OCI-M1 (cell line): ENCODE measurements around the gene ARHGAP4.
A peak's percentile ranks its signal among the peaks of the same experiment; 100 is the strongest.

Source experiments
- DNase-seq: peaks from one replicate; lab custom pipeline; 2025; lab: John Stamatoyannopoulos, UW

ARHGAP4 gene

DNA sequence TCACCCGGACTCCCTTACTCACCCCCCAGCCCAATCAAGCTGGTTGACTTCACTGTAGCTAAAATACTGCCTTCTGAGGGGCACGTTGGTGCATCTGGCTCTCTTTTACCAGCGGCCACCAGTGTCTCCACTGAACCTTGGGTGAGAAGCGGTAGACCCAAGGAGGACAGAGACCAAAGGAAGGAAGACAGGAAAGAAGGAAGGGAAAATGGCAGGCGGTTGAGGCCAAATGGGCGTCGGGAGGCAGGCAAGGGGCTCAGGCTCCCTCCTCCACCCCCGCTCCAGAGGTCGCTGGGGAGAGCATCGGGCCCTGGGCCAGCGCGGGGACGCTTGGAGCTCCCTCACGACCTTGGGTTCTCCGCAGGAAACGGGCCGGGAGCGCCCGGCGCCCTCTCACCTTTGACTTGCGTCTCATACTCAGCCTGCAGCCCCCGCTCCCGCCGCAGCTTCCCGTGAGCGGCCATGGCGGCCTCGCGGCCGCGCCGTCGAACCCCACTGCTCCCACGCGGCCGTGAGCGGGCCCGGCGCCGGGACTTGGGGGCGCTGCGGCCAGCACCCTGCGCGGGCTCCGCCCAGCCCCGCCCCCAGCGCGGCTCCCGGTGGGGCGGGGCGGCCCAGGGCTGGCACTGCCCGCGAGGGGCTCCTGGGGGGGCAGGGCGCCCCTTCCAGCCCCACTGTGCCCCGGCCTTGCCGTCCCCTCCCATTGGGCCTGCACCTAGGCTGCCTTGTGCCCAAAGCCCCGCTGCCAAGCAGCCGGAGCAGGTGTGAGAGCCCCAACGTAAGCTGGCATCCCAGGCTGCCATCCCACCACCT, at the start of gene ARHGAP4:
TSS of gene ARHGAP4 (minus strand) at position 526 of the 813 bp plus-strand sequence. CDS start at position 464, 62 bp downstream.
- peak; percentile 77 for DNase-seq

DNA sequence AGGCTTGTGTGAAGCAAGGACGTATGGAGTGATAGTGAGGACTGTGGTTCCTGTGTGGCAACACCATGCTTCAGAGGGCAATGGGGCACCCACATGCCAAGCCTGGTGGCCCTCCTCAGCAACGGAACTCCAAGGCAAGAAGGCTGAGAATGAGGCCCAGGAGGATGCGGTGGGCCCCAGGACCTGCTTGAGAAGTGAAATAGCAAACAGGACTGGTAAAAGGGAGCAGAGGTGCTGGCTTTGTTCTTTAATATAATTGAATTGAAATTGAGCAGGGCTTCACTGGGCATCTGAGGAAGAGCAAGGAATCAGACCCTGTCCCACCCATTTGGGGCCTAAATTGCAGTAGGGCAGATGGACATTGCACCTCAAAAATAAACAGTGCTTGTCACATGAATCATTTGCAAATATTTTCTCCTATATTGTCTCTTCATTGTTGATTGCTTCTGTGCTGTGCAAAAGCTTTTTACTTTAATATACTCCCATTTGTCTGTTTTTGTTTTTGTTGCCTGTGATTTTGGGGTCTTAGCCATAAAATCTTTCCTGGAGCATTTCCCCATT, 48.7 kb upstream of the ARHGAP4 start:
- no peak for DNase-seq

DNA sequence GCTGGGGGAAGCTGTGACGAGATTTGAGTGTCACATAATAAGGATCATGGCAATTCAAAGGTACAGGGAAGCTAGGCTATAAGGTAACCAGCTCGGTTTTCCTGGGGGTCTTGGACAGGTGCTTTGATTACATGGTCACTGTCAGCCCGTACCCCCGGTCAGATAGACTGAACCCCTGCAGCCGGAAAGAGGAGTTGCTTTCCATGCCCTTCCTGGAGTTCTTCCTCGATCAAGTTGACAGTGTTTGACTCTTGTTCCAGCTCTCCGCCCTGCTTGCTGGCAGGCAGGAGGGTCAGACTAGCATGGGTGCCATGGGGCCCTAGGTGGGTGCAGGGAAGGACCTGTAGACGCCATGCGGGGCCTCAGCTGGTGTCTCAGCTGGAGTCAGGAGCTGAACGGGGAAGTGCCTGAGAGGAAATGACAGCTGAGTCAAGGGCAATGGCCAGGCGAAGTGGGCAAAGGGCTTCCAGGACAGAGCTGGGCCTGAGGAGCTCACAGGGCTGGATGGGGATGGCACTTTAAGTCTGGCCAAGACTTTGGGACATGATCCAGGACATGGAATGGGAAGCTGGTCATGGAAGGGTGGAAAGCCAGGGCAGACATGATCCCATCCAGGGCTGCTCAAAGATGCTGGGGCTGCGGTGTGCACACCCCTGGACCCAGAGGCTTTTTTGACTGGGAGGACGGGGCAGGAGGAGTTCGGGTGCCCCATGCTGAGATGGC, 48.1 kb upstream of the ARHGAP4 start:
- no peak for DNase-seq

DNA sequence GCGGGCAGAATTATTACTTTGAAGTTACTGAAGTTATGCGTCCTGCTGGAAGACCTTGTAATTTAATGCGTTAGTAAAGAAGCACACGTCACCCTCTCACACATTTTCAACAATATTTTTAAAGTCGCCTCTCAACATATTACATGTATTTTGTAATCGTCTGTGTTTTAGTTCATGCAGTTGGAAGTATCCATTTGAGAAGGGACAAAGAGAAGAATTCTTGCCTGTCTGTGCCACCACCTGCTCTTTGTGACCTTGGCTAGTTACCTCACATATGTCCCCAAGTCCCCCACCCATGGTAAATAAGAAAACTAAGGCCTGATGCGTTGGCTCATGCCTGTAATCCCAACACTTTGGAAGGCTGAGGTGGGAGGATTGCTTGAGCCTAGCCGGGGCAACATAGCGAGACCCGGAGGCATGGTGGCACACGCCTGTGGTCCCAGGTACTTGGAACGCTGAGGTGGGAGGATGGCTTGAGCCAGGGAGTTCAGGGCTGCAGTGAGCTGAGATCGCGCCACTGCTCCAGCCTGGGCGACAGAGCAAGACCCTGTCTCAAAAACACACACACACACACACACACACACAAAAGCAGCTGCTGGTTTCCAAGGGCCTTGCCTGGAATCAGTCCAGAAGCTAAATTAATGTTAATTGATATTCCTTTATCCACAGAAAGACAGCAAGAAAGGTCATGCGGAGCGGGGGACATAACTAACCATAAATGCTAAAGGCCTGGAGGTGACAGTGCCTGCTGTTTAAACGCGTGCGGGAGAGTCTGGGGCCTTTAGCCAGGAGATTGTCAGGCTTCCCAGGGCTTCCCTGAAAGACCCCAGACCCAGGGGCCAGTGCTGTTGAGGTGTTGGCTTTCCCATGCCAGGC, 47.3 kb upstream of the ARHGAP4 start:
- DNase-seq: peak; percentile 34

DNA sequence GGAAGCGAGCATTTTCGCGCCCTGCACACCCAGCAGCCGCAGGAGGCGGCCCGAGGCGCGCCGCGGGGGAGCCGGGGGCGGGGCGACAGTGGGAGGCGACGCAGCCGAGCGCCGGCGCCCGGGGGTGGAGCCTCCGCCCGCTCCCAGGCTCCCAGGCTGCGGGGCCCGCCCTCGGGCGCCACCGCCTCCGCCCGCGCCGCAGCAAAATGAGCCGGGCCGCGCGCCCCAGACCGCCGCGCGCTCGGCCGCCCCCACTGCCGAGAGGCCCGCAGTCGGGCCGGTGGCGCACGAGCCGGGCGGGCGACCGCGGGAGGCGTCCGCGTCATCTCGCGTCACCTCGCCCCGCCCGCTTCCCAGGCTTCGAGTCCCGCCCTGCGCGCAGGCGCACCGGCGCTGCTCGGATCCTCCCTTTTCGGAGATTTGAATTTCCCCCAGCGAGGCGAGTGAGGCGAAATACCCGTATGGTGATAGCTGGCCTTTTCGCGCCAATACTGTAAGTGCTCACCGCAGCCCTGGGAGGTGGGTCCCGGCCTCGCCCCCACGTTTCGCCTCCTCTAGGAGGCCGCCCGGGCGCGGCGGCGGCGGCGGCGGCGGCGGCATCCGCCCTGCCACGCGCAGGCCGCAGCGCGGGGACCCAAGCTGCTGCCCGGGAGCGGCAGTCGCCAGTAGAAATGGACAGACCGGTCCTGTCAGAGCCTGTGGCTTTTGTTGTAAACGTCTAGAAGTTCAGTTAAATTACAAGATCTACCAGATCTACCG, 46.5 kb upstream of the ARHGAP4 start, which contains the start of gene TMEM187:
TSS of gene TMEM187 (plus strand) at position 387 of the 759 bp plus-strand sequence. CDS start 9,309 bp downstream, outside the sequence.
- DNase-seq: peak; percentile 95

DNA sequence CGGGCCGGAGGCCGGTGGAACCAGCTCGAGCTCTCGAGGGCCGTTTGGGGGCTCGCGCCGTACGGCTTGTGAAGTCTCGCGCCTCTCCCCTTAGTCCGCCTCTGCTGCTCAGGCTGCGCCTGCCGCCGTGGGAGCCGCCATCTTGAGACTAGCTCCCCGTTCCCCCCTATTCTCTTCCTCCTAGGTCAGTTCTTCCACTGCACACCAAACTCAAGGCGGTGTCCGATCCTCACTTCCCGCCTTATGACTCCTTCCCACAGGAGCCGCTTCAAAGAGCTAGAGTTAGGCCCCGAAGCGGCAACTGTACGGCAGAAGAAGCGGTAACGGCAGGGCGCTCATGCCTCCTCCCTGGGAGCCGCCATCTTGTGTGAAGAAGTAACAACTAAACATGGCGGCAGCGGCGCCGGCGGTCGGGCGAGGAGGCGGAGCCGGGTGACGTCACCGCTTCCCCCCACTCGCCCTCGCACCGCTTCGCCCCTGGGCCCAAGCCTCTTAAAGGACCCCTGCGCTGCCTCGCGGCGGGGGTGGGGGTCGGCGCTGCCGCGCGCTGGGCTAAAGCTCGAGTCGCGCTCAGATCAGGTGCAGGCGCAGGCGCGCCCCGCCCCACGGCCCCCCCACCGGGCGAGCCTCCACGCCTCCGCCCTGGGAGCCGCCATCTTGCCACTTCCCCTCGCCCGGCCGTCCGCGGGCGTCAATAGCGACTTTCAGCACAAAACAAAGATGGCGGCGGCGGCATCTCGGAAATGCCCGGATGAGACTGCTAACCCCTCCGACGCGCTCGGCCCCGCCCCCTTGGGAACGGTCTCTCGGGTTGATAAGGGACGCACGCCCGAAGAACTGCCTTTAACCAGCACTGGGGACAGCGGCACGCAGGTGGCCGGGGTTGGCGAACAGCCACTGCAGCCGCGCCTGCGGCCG, 45.6 kb upstream of the ARHGAP4 start, which contains the start of gene HCFC1:
TSS of gene HCFC1 (minus strand) at position 369 of the 918 bp plus-strand sequence. CDS start 978 bp downstream, outside the sequence.
- peak; percentile 96 for DNase-seq

DNA sequence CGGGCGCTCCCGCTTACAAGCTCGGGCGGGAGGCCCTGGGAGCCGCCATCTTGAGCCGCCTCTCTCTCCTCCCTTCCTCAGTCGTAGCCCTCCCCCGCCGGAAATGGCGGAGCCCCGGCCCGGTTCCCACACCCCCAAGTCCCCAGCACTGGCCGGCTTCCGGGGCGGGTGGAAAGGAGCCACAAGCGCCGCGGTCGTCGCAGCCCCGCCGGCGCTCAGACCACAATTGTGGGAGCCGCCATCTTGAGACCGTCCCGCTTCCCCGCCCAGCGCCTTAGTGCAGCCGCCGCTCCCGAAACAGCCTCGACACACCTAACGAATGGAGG, 45.0 kb upstream of the ARHGAP4 start:
- DNase-seq: peak; percentile 89

DNA sequence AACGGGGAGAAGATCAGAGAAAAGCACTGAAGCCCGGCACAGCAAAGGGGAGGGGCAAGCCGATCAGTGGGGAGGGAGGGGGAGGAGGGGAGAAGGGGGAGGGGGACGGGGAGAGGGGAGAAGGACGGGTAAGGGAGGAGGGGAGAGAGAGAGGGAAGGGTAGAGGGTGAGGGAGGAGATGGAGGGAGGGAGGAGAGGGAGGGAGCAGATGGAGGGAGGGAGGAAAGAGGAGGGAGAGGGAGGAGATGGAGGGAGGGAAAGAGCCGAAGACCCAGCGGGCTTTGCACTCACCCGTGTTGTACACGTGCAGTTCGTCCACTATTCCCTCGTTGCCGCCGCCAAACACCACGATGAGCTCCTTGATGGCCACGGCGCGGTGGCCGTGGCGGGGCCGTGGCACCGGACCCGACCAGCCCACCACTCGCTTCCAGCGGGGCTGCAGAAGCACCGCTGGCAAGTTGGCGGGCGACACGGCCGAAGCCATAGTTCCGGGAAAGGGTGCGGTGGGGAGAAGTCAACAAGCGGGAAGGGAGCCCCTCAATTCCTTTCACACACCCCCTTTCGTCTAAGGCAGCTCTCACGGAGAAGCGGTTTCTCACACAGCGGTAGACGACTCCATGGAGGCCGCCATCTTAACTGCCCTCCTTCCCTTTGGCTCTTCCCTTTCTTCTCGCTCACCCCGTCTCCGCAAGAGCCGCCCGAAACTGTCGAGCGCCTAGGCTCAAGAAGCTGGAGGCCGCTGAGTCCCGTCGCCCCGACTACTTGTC, 44.5 kb upstream of the ARHGAP4 start:
- peak; percentile 79 for DNase-seq

DNA sequence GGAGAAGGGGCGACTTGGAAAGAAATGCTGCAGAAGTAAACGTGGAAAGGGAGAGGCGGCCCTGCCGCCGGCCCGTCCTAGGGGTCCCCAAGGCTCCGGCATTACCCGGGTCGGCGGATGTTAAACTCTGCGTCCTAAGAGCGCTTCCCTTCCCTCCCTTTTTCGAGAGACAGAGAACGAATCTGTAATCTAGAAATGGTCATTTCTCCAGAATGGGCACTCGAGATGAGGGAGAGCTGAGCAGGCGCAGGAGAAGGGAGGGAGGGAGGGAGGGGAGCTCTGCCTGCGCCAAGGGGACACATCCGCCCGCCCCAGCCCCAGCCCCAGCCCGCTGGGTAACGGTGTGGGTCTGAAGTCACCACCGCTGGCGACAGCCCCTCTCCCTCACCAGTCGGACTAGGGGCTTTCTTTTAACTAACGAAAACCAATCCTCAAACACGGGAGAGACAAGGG, 43.9 kb upstream of the ARHGAP4 start:
- peak; percentile 71 for DNase-seq

DNA sequence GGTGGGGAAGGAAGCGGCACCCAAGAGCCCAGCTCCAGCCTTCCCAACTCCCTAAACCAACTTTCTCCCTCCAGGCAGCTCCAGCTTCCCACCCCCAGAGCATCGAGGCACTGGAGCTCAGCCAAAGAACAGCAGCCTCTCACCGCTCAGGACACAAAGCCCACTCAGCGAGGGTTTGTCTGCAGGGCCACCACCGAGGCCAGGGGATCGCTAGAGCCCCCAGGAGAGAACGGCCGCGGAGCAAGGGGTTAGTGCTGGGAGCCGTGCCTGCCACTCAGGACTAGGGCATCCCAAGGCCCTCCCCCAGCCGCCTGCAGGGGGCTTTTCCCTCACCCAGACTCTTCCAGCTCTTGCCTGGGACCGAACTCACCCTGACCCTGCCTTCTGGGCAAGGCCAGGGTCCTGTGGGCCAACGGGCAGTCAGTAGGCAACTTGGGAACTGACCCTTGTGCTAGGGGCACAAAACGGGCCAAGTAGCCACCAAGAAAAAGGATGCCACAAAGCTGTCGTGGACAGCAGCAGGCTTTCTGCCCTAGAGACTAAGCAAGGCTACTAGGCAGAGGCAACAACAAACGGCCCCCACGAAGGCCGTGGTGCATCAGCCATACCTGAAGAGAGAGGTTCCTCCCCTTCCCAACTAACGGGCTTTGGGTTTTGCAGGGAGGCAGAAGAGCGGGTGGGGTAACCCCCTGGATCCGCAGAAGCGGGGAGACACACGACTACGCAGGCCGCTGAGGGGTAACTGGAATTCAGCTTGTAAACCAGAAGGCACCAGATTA, 43.2 kb upstream of the ARHGAP4 start:
- no peak for DNase-seq

DNA sequence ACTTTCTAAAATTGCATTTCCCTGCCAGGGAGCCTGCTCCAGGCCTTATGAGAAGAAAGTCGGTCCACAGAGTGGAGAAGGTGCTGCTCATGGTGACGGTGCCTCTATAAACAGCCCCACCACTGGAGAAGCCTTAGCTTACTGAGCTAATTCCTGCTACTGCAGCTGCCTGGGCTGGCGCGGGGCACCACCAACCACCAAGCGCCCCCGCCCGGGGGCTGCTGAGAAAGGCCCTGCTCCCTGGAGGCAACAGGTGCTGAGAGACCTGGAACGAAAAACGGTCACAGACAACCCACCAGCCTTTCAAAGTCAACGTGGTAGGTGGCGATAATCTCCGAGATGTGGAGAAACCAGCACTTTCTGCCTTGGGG, 42.7 kb upstream of the ARHGAP4 start:
- no peak for DNase-seq

DNA sequence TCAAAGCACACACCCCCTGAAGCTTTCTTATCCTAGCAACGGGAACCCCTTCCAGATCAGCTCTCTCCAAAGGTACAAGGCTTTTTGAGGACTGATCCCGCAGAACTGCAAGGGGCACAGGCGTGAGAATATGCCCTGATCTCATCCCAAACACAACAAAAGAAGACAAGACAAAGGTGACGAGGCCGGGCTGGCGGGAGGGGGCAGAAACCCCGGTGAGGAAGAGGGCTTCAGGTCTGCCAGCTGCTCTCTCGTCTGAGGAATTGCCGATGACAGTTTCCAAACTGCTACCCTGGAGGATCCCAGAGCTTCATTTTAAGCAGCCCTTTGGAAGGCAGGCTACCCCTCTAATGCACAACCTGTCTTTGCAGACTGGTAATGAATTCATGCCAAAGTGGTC, 42.2 kb upstream of the ARHGAP4 start:
- no peak for DNase-seq

DNA sequence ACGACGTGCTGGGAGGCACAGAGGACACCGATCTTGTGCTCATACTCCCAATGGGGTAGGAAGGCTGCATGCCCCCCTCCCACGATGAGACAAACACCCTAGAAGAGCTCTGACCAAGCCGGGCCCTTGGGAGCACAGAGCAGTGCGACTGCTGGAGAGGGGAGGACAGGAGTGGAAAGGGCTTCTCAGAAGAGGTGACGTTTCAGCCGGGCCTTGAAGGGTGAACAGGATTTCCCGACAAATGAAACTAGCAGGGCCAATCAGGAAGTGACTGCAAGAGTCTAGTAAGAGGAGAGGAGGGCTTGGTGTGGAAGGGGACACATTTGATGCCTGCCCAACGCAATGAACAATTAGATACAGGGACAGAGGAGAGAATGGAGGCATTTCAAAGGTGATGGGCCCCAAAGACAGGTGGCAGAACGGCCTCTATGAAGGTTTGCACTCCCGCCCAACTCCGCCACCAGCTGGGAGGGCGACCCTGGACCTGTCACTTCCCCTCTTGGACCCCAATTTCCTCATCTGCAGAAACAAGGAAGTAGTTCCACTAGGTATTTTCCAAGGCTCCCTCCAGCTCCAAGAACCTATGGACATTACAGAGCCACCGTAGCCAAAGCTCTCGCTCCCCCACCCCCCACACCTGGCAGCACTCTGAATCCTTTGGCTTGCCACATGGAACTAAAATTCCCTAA, 41.6 kb upstream of the ARHGAP4 start:
- no peak for DNase-seq

DNA sequence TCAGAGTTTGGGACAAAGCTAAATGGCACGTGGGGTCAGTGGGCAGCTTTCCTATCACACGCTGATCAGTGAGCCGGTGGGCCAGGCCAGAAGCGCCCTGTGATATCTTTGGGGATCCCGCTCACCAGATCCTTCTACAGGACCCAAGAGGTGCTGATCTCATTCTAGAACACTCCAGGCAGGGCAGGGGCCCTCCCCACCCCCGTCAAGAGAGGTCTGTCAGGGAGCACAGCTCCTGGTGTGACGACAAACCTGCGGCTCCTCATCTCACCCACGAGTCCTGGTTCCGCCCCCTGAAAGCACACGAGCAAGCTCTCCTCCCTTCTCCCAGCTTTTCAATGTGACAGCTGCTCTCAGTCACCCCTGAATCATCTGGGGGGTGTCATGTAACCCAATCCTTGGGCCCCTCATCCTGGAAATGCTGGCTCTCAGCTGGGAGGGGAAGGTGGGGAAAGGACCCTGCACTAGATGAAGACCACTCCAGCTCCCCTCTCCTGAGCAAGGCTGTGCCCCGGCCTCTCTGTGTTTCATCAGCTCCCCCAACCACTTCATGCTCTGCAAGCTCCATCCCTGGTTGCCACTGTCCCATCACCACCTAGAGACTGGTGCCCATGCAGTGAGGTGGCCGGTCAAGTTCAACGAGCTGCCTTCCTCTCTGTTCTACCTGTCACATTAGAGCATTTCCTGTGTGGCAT, 40.9 kb upstream of the ARHGAP4 start:
- DNase-seq: no peak

DNA sequence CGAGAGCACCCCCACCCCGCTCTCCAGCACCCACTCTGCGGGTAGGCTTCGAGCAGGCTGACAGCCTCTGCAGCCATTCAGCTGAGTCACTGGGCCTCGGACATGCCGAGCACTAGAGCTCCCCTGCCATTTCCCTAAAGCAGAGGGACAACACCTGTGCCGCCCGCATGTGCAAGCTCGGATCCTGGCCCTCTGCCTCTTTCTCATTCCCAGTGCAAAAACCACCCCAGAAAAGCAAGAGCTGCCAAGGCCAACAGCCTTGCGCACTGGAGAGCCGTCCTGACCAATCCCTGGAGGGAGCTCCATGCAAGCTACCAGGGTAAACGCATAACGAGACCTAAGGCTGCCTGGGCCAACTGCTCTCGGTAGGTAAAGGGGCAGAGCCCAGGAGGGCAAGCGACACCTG, 40.2 kb upstream of the ARHGAP4 start:
- no peak for DNase-seq

DNA sequence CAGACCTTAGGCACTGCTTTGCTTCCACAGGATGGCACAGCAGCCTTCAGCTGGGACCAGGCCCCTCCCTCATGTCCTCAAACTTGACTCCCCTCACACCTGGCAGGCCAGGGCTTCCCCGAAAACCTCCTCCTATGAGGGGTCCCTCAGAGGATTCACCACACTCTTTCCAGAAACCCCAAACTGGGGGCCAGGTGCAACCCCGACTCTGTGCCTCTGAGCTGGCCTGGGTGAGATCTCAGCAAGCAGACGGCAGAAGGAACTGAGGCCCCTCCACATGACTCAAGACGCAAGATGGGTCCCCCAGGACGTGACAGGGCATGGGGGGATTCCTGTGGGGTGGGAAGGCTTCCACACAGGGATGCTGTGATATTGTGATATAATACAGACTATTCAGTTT, 39.3 kb upstream of the ARHGAP4 start:
- no peak for DNase-seq

DNA sequence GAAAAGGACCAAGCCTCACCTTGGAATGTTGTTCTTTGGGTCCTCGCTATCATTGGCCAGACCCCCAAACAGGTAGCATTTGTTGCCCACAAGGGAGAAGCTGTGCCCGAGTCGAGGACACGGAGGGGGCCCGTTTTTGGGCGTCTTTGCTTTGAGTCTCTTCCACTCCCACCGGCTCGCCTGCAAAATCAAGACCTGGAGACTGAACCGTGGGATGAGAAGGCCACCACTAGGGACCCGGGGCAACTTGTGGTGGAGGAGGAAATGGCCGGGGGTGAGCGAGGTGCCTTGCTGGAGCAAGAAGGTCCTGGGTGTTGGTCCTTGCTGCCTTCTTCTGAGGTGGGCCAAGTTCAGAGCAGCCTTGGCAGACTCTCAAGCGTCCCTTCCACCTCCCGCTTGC, 38.0 kb upstream of the ARHGAP4 start:
- DNase-seq: no peak
